SKM-1 treated with dmso at 0.1 percent for 144 hours (cell line): ENCODE measurements around the gene RERE.

Experiments used
- DNase-seq: peaks from one replicate; lab custom pipeline; 2025; ENCODE audit not compliant: unreplicated experiment; lab: John Stamatoyannopoulos, UW

The RERE gene

DNA sequence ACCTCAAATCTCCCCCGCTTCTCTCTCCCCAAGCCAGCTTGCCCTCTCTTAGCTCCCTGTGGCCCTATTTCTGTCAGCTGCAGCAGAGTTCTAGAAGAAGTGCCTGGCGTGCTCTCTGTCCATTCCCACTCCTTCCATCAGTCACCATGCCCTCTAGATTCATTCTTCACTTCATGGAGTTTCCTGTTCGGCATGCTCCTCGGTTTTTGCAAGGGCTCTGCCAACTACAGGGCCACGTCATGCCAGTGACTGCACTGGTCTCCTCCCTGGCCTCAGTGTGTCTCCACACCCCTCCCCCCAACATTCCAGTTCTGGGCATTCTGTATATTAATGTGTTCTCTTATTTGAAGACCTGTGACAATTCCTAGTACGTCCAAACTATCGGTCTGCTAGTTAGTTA, 385.7 kb downstream of the RERE start:
- DNase-seq = no peak

DNA sequence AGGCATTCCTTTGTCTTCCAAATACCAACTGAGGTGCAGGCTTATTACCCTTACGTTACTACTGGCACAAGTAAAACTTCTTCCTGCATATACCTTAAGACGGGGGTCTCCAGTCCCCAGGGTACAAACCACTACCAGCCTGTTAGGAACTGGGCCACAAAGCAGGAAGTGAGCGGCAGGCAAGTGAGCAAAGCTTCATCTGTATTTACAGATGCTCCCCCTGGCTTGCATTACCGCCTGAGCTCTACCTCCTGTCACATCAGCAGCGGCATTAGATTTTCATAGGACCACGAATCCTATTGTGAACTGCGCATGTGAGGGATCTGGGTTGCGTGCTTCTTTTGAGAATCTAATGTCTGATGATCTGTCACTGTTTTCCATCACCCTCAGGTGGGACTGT, 386.4 kb downstream of the RERE start:
- DNase-seq = no peak

DNA sequence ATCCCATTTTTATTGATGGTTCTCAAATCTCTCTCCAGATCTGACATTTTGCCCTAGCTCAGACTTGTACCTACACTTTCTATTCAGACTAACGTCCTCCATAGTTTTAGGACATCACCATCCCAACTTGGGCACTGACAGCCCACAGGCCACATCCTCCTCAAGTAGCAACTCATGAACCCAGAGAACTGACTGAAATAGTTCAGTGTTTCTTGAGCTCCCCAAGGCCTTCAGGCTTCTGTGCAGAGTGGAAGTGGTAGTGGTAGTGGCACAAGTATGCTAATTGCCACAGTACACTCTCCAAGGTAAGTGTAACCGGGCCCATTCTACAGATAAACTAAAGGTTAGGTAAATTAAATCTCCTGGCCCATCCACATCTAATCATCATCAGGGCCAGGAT, 387.0 kb downstream of the RERE start:
- DNase-seq = no peak

- DNase-seq = no peak
These were observed 387.8 kb downstream of the RERE start for GRCh38 chr1:8429549-8430110.

DNA sequence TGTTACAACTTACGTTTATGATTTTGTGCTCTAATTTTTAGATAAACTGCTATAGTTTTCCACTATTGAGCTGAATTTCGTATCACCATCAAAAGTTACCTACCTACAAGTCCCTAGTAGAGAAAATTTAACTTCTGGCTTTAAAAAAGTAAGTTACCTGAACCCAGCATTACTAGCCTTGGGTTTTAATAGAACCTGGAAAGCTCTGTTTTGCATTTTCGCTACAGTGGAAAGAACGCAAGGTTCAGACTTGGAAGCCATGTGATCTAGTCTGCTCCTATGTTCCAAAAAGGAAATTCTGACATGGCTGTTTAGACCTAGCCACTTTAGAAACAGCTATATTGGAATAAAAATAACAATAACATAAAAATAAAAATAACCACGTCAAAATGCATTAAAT, 389.0 kb downstream of the RERE start:
- DNase-seq = no peak

DNA sequence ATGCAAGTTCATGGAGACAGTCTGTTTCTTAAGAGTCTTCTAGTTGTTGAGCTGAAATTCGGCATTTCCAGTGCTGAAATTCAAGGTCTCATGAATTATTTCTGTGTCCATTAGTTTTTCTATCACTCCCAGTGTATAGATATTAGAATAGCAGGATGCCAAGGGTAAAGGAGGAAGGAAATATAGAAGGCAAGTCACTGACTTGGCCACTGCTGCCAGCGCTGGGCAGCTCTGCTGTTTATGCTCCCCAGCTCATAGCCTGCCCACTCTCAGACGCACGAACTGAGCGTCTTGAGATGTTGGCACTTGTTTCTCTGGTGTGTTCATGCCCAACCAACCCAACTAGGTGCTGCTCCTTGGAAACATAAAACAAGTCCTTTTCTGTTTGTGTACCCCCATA, 389.5 kb downstream of the RERE start:
- no peak for DNase-seq

DNA sequence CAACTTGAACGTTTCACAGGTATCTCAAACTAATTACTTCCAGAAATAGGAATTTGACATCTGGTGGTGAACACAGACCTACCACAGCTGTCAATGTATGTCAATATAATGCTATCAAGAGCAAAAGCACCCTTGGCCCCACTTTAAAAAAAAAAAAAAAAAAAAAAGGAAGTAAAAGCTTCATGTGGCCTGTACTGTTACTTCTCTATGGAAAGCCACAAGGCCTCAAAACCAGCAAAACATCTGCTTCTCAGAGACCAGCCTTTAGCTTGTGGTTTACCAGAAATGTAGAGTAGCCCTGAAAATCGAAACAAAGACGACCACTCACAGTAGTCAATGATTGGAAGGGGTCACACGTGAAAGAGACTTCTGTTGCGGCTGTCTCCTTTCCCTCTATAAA, 389.9 kb downstream of the RERE start:
- DNase-seq = peak; percentile 90

DNA sequence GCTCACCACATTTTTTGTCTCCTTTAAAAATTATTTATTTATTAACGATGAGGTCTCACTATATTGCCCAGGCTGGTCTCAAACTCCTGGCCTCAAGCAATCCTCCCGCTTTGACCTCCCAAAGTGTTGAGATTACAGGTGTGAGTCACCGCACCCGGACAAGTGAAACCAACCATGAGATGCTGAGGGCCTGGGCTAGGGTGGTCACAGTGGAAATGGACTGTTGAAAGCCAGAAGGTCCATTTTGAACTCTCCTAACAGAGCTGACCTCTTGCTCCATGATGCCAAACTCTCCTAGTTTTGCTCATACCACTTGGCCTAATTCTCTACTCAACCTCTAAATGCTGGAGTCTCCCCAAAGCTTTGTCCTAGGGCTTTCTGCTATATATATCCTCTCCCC, 390.4 kb downstream of the RERE start:
- no peak for DNase-seq

DNA sequence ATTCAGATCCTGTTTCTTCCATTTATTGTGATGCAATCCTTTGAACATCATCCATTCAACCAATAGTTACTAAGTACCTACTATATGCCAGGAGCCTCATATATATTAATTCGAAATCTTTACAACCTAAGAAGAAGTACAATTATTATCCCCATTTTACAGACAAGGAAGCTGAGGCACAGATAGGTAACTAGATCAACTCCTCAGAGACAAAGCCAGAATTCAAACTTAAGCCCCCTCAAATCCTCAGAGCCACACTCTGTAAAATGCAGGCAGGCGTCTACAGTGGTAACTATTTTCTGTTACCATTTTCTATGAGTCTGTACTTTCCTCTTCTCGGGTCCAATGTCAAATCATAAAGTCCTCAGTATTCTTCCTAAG, 391.7 kb downstream of the RERE start:
- no peak for DNase-seq

DNA sequence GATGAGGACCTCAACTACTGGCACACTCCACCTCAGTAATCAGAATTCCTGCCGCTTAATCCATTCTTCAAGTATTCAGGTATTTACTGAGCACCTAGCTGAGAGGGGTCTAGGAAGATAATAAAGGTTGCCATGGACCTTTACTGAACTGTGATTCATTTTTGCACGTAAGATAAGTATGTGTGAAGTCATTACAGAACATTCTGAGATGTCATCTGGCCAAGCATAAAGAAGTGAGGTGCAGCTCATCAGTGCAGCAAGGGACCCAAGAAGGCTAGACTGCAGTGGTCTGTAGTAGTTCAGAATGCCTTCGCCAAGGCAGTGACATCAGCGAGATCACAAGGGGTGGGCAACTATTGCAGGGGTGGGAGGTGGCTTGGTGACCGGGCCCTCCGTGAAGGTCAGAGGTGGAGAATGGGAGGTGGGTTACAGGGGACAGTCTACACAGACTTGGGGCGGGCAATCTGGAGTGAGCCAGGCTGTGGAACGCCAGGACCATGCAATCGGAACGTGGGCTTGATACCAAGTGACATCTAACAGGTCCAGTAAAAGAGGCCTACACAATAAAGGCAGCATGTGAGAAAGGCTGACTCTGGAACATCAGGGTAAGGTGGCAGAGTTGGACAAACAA, 392.2 kb downstream of the RERE start:
- DNase-seq = no peak

DNA sequence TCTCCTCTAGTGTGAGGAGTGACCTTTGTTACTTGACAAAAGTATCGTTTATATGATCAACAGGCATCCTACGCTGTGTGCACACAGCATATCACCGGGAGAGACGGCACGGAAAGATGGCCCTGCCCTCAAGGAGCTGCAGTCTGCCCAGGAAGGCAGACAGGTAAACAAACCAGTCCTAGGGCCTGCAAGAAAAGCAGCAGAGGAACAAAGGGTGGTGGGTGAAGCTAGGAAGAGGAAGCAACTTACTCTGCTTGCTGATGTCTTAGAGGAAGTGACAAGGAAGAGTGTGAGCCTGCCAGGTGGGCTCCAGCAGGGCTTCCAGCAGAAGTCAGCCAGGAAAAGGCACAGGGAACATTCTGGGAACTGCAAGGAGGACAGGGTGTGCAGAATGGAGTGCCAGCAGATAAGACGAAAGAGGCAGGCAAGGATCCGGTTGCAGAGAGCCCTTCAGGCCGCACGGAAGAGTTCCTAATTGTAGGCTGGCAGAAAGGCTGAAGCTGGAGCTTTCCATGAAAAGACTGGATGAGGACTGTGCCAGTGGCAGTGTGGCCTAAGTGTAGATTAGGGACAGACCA, 392.8 kb downstream of the RERE start:
- peak; percentile 79 for DNase-seq

DNA sequence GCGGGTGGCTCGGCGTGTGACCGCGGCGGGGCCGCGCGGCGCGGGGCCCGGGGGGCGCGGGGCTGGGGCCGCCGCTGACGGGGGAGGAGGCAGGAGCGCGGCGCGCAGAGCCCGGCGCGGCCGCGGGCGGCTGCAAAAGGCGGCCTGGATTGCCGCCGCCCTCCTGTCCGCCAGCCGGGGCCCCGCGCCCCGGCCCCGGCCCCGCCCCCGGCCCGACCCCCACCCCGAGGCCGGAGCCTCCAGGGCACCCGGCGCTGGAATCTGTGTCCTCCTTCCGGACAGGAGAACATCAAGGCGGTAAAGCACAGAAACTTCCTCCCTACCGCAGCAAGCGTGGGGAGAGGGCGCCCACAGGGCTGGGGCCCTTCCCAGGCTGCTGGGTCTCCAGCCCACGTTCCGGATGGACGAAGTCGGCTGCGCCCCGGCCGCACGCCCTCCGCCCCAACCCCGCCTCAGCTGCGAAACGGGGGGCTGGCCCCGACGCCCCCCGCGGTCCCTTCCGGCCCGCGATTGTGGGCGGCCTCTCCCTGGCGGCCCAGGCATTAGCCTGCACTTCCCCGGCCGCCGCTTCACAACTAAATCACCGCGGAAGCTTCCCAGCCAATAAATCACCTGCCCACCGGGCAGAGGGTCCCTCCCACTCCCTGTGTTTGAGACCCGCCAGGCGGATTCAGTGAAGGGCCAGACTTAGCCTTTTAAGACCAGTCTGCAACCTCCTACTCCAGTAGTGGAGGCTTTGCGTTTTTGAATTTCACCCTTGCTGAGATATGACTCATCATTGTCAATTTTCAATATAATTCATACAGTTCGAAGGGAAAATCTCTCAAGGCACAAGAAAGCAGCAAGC, 393.5 kb downstream of the RERE start:
- DNase-seq = no peak

DNA sequence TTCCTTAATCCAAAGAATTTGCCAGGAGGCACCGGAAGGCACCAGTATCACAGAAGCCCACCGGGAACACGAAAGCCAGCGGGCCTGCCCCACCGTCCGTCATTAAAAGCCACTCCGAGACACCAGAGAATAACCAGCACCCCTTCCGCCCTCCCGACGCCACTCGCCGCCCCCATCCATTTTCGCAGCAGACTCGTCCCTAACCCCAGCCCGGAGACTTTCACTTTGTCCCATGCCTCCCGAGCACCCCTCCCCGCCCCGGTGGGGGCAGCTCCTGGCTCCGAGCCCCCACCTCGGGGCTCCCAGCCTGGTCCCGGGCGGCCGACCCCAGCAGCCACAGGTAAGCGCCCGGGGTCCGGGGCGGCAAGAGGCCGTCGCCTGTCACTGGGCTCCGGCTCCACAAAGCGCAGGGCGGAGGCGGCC, 394.2 kb downstream of the RERE start:
- no peak for DNase-seq

- DNase-seq = no peak
These were observed 394.8 kb downstream of the RERE start for GRCh38 chr1:8422510-8423268.

GRCh38 chr1:8421721-8422120, 395.7 kb downstream of the RERE start:
- no peak for DNase-seq

DNA sequence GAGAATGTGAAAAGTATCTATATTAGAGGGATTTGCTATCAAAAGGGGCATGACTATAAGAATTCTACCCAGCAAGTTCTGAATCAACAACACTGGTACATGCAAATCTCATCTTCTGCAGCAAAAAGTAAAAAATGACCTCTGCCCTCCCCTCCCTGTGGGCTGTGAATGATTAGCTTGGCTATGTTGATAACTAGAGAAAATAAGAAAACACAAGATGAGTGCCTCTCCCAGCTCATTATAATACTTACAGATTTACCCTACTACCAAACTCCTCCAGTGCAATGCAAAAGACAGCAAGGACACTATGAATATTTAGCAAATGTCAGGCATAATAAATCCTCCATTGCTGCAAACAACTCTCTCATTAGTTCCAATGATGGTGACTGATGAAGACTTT, 397.1 kb downstream of the RERE start:
- DNase-seq = no peak

DNA sequence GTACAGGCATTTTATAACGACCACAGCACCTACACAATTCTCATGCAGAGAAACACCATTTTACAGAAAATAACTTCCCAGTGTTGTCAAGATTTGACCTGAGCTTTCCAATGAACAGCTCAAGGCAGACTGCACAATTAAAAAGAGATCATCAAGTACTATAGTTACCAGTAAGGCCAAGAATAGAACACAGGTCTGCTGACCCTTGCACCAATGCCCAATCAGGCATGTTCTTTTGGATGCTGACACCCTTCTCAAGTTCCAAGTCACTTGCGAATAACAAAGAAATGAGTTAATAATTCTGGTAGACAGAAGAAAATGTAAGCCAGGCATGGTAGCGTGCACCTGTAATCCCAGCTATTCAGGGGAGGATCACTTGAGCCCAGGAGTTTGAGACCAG, 397.6 kb downstream of the RERE start:
- DNase-seq = no peak

- no peak for DNase-seq
These were observed 398.3 kb downstream of the RERE start for GRCh38 chr1:8419172-8419571.

- no peak for DNase-seq
These were observed 399.1 kb downstream of the RERE start for GRCh38 chr1:8418301-8418700.

DNA sequence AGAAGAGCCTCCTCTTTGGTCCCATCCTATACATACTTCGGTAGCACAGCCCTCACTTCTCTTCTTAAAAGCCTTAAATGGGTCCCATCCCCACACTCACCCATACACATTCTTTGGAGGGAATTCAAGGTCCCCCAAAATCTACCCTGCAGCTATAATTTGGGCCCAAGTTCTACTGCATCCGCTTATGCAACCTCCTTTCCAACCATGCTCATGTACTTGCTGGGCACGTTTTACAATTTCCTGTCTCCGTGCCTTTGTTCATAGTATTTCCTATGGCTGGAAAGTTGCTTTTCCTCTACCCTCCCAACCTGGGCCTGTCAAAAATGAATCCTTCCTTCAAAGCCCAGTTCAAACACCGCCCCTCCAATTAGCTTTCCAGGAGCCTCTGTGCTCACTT, 399.8 kb downstream of the RERE start:
- DNase-seq = no peak

GRCh38 chr1:8416881-8417280, 400.6 kb downstream of the RERE start:
- no peak for DNase-seq
